HEK293 (cell line): Measurements from ENCODE around the gene SIX3.
A peak's percentile ranks its signal among the peaks of the same experiment; 100 is the strongest.

Experiments used
- CTCF ChIA-PET: fragments of 350-600 bp; formaldehyde crosslinking; extraction: SDS; loops from one replicate; lab custom pipeline; 2021; ENCODE audit warnings: antibody characterized with exemption; lab: Yijun Ruan, JAX
- POLR2A ChIA-PET: fragments of 300-600 bp; formaldehyde crosslinking; extraction: SDS; loops from one replicate; lab custom pipeline; 2020; ENCODE audit warnings: antibody characterized with exemption, inconsistent platforms; lab: Yijun Ruan, JAX
- H3K27ac ChIP-seq: fragments of 200-500 bp; sonication (Bioruptor generic); 2 replicates; pipeline ENCODE4 v1.5.1; 2014; ENCODE audit warnings: low read depth, low read length, control low read depth, inconsistent platforms; ENCODE audit errors: extremely low read depth
- H3K36me3 ChIP-seq, 2 experiments: fragments of 200-500 bp in 1 of 2; sonication (Bioruptor generic) in 1 of 2; 1 replicate in 1 of 2; 2 replicates in 1 of 2; pipeline ENCODE4 v1.5.1; 2014 to 2017; ENCODE audit warnings: inconsistent platforms in 2 of 2, low read length in 2 of 2; ENCODE audit not compliant: control insufficient read depth in 2 of 2, insufficient read depth in 1 of 2
- H3K4me1 ChIP-seq: fragments of 200-500 bp; sonication (Bioruptor generic); 2 replicates; pipeline ENCODE4 v1.5.1; 2014; ENCODE audit warnings: mild to moderate bottlenecking, low read length, inconsistent platforms; ENCODE audit not compliant: control insufficient read depth, insufficient read depth
- H3K4me3 ChIP-seq: 2 replicates; pipeline ENCODE4 v1.5.1; 2011; ENCODE audit warnings: low read depth, mild to moderate bottlenecking, control low read depth, low read length, moderate library complexity
- H3K9me3 ChIP-seq: fragments of 200-500 bp; sonication (Bioruptor generic); 2 replicates; pipeline ENCODE4 v1.5.1; 2014; ENCODE audit warnings: low read depth, low read length, inconsistent platforms; ENCODE audit not compliant: control insufficient read depth, insufficient read depth
- GLI2 ChIP-seq: fragments of 450-650 bp; formaldehyde crosslinking; IDR thresholded peaks from 2 replicates; pipeline ENCODE4; 2017; ENCODE audit warnings: missing biosample characterization, missing genetic modification characterization, low read depth, borderline replicate concordance
- KLF10 ChIP-seq: fragments of 450-650 bp; IDR thresholded peaks from 2 replicates; pipeline ENCODE4 v1.5.1; 2018; ENCODE audit warnings: missing biosample characterization, mild to moderate bottlenecking, missing genetic modification characterization
- SCRT1 ChIP-seq: fragments of 450-650 bp; formaldehyde crosslinking; IDR thresholded peaks from 2 replicates; pipeline ENCODE4 v1.5.1; 2016; ENCODE audit warnings: missing biosample characterization, missing genetic modification characterization, borderline replicate concordance
- TCF7L2 ChIP-seq: IDR thresholded peaks from 2 replicates; pipeline ENCODE4 v1.6.1; 2011; ENCODE audit warnings: low read depth, mild to moderate bottlenecking, inconsistent platforms, low read length, moderate library complexity, borderline replicate concordance
- ZEB2 ChIP-seq: fragments of 450-650 bp; formaldehyde crosslinking; IDR thresholded peaks from 2 replicates; pipeline ENCODE4 v1.5.1; 2016; ENCODE audit warnings: missing biosample characterization, missing genetic modification characterization
- ZFHX2 ChIP-seq: fragments of 450-650 bp; formaldehyde crosslinking; conservative IDR thresholded peaks from 2 replicates; pipeline ENCODE4 v1.5.1; 2016; ENCODE audit warnings: missing biosample characterization, missing genetic modification characterization
- ZFP3 ChIP-seq: fragments of 450-650 bp; formaldehyde crosslinking; IDR thresholded peaks from 2 replicates; pipeline ENCODE4 v1.5.1; 2016; ENCODE audit warnings: low read depth, missing biosample characterization, missing genetic modification characterization
- ZNF174 ChIP-seq: fragments of 450-650 bp; formaldehyde crosslinking; IDR thresholded peaks from 2 replicates; pipeline ENCODE4 v1.5.0; 2017; ENCODE audit warnings: missing biosample characterization, mild to moderate bottlenecking, missing genetic modification characterization
- ZNF221 ChIP-seq: fragments of 450-650 bp; formaldehyde crosslinking; IDR thresholded peaks from 2 replicates; pipeline ENCODE4 v1.5.1; 2017; ENCODE audit warnings: missing biosample characterization, missing genetic modification characterization, borderline replicate concordance
- ZNF24 ChIP-seq: fragments of 450-650 bp; formaldehyde crosslinking; IDR thresholded peaks from 2 replicates; pipeline ENCODE4 v1.5.1; 2016; ENCODE audit warnings: missing biosample characterization, missing genetic modification characterization
- ZNF248 ChIP-seq: fragments of 450-650 bp; formaldehyde crosslinking; IDR thresholded peaks from 2 replicates; pipeline ENCODE4 v1.5.1; 2017; ENCODE audit warnings: missing biosample characterization, missing genetic modification characterization
- ZNF391 ChIP-seq: fragments of 450-650 bp; formaldehyde crosslinking; IDR thresholded peaks from 2 replicates; pipeline ENCODE4 v1.5.1; 2016; ENCODE audit warnings: low read depth, missing biosample characterization, missing genetic modification characterization, borderline replicate concordance
- ZNF404 ChIP-seq: fragments of 450-650 bp; formaldehyde crosslinking; IDR thresholded peaks from 2 replicates; pipeline ENCODE4 v1.5.1; 2017; ENCODE audit warnings: missing biosample characterization, missing genetic modification characterization
- ZNF510 ChIP-seq: fragments of 450-650 bp; formaldehyde crosslinking; IDR thresholded peaks from 2 replicates; pipeline ENCODE4 v1.5.1; 2018; ENCODE audit warnings: mild to moderate bottlenecking, missing genetic modification characterization, missing biosample characterization; ENCODE audit not compliant: insufficient replicate concordance
- ZNF624 ChIP-seq: fragments of 450-650 bp; formaldehyde crosslinking; IDR thresholded peaks from 2 replicates; pipeline ENCODE4 v1.5.1; 2017; ENCODE audit warnings: missing biosample characterization, missing genetic modification characterization
- ZNF658 ChIP-seq: fragments of 450-650 bp; formaldehyde crosslinking; IDR thresholded peaks from 2 replicates; pipeline ENCODE4; 2016; ENCODE audit warnings: missing biosample characterization, missing genetic modification characterization
- ZNF660 ChIP-seq: fragments of 450-650 bp; IDR thresholded peaks from 2 replicates; pipeline ENCODE4 v1.5.1; 2018; ENCODE audit warnings: missing biosample characterization, mild to moderate bottlenecking, missing genetic modification characterization
- ZNF747 ChIP-seq: fragments of 450-650 bp; formaldehyde crosslinking; IDR thresholded peaks from 2 replicates; pipeline ENCODE4 v1.5.1; 2016; ENCODE audit warnings: missing biosample characterization, missing genetic modification characterization
- TF ChIP-seq, protein P1 (sequence below): fragments of 450-650 bp; formaldehyde crosslinking; IDR thresholded peaks from 2 replicates; pipeline ENCODE4 v1.5.1; 2017; ENCODE audit warnings: missing biosample characterization, missing genetic modification characterization
- TF ChIP-seq, protein P2 (sequence below): fragments of 450-650 bp; formaldehyde crosslinking; IDR thresholded peaks from 2 replicates; pipeline ENCODE4 v1.5.1; 2016; ENCODE audit warnings: missing biosample characterization, missing genetic modification characterization

SIX3 gene

DNA sequence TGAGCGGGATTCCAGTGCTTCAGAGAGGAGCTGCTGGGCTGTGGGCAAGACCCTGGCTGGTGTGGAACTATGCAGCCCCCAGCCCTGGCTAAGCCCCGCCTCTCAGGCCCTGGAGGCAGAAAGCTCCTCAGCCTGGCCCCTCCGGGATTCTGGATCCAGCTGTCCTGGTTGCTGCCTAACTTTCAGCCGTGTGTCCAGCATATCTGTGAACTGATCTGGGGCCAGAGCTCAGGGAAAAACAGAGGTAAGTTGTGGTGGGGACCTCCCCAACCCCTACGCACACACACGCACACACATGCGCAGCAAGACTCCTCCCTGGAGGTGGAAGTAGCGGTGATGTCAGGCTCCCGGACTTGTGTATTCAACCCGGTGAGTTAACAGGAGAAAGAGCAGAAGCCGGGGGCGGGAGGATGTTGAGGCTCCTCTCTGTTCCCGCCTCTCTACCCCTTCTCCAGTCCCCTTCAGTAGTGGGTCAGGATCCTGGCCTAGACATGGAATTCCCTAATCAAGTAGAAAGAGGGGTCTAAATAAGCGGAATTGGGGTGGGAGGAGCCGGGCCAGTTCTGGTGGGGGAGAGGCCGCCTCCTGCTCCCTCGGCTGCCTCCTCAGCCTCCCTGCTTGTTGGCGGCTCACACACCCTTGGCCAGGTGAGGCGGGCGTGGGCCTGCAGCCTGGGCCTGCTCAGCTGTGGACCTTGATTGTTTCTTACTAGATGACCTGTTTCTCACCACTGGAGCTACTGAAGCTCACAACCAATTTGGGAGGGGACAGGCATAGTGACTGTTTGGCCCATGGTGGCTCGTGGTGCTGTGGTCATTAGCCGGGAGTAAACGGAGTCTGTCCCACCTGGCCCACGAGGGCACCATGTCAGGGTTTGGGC is 34.3 kb downstream of the SIX3 start:
- Histone ChIP-seq H3K4me1 (no peaks in the 10 kb centered on the region), H3K27ac (no peak overlapping the region), H3K4me3 (no peak overlapping the region), H3K36me3 (no peaks in the 10 kb centered on the region), H3K9me3 (no peaks in the 10 kb centered on the region)
- ChIA-PET POLR2A (no interaction called here), CTCF (interaction anchor here (0.9 to 2.4 kb wide), 4 partner anchors 20 to 586 kb away, joined by 3 to 6 read pairs (median 5); no protein-coding TSS in a partner anchor)
- TF ChIP-seq ZNF404 (tag by site-specific recombination) (no peak), ZFHX2 (tag by site-specific recombination) (0 out of 2 replicates have a peak, but pooled peaks have one; percentile 25)

DNA sequence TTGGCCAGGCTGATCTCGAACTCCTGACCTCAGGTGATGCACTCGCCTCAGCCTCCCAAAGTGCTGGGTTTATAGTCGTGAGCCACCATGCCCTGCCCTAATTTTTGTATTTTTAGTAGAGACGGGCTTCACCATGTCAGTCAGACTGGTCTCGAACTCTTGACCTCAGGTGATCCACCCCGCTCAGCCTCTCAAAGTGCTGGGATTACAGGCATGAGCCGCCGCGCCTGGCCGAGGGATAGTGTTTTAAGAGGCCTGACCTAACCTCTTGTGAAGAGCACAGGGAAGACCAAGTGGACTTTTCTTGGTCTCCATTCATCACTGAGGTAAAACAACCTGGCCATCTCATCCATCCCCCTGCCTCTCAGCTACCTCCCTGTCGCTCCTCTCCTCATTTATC is 38.1 kb downstream of the SIX3 start:
- no peak for TF ChIP-seq KLF10 (tag by site-specific recombination)
- TF ChIP-seq ZNF391 (tag by site-specific recombination): no peak
- TF ChIP-seq ZEB2 (tag by site-specific recombination): no peak
- no peak for TF ChIP-seq SCRT1 (tag by site-specific recombination)
- TF ChIP-seq ZNF221 (tag by site-specific recombination): no peak
- TF ChIP-seq, protein P1, sequence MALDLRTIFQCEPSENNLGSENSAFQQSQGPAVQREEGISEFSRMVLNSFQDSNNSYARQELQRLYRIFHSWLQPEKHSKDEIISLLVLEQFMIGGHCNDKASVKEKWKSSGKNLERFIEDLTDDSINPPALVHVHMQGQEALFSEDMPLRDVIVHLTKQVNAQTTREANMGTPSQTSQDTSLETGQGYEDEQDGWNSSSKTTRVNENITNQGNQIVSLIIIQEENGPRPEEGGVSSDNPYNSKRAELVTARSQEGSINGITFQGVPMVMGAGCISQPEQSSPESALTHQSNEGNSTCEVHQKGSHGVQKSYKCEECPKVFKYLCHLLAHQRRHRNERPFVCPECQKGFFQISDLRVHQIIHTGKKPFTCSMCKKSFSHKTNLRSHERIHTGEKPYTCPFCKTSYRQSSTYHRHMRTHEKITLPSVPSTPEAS (tag by site-specific recombination): no peak
- no peak for TF ChIP-seq ZNF174
- TF ChIP-seq, protein P2, sequence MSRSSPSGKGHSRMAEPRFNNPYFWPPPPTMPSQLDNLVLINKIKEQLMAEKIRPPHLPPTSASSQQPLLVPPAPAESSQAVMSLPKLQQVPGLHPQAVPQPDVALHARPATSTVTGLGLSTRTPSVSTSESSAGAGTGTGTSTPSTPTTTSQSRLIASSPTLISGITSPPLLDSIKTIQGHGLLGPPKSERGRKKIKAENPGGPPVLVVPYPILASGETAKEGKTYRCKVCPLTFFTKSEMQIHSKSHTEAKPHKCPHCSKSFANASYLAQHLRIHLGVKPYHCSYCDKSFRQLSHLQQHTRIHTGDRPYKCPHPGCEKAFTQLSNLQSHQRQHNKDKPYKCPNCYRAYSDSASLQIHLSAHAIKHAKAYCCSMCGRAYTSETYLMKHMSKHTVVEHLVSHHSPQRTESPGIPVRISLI (tag by site-specific recombination): no peak
- no peak for TF ChIP-seq GLI2
- TF ChIP-seq ZNF747: no peak
- TF ChIP-seq ZNF658 (tag by site-specific recombination): no peak
- TF ChIP-seq ZNF624 (tag by site-specific recombination): no peak
- no peak for TF ChIP-seq ZFP3 (tag by site-specific recombination)
- no peak for TF ChIP-seq ZNF660
- no peak for TF ChIP-seq ZNF24 (tag by site-specific recombination)
- no peak for TF ChIP-seq ZNF248 (tag by site-specific recombination)
- no peak for TF ChIP-seq TCF7L2
- TF ChIP-seq ZNF510: no peak
- H3K4me1 ChIP-seq: no peaks in the 10 kb centered on the region
- no peak overlapping the region for H3K27ac ChIP-seq
- no peak overlapping the region for H3K4me3 ChIP-seq
- H3K36me3 ChIP-seq: no peaks in the 10 kb centered on the region
- ChIA-PET POLR2A (no interaction called here), CTCF (no interaction called here)
- H3K9me3 ChIP-seq: no peaks in the 10 kb centered on the region
